AG09309 (cell line): ENCODE results near the gene LRP11.

Experiments used
- DNase-seq: peaks from one replicate; pipeline ENCODE4 v3.0.0-alpha.2; 2010; ENCODE audit warnings: low read depth
- H3K4me3 ChIP-seq: 2 replicates; pipeline ENCODE4 v1.5.1; 2011; ENCODE audit warnings: mild to moderate bottlenecking, low read depth, low read length, moderate library complexity; ENCODE audit not compliant: control insufficient read depth
- CTCF ChIP-seq: IDR thresholded peaks from 2 replicates; pipeline ENCODE4 v1.5.1; 2011; ENCODE audit warnings: mild to moderate bottlenecking, low read depth, low read length, inconsistent platforms; ENCODE audit not compliant: insufficient read depth, control insufficient read depth; ENCODE audit errors: missing control alignments

The LRP11 gene

GRCh38 chr6:149907317-149907716 lies 43.2 kb upstream of the LRP11 start:
- TF ChIP-seq CTCF: no peak
- DNase-seq: no peak
- H3K4me3 ChIP-seq: no peak overlapping the region

GRCh38 chr6:149906405-149906804 lies 42.2 kb upstream of the LRP11 start:
- TF ChIP-seq CTCF: no peak
- H3K4me3 ChIP-seq: no peak overlapping the region
- DNase-seq: no peak

DNA sequence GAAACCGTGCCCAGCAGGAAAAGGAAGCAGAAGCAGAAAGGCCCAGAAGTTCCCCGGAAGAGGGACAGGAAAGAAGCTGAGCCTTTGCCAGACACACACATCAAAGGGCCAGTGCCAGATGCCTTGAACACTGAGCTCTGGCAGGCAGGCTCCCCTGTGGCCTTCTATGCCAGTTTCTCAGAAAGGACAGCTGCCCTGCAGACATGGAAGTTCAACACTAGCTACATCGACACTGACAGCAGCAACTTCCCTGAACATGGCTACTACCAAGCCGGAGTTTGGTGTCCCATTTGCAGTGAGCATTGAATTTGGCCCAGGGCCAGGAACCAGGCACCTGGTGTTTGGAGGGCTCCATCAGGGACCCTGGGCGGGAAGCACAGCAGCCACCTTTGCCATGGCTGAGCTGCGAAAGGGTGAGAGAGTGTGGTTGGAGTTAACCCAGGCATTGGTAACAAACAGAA lies 41.8 kb upstream of the LRP11 start:
- DNase-seq: no peak
- TF ChIP-seq CTCF: no peak
- H3K4me3 ChIP-seq: no peak overlapping the region

DNA sequence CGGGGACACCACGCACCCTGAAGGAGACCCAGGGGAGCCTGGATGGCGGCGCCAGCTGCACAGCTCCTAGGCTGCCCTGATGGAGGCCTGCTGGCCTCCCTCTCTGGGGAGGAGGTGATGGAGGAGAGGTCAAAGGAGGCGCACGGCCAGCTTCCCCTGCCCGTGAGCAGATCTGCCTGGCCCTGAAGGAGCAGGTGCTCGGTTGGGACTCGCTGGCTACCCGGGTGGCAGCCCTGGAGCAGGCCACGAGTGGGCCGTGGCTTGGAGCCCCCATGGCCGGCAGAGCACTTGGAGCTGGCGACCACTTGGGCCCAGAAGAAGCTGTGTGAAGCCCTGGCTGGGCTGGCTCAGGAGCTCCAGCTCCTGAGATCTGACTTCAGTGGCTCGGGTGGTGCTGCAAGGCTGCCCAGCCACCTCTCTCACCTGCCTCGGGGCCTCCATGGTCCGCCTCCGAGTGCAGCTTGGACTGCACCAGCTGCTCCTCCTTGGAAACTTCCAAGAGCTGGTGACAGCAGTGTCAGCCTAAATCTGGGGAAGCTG lies 41.3 kb upstream of the LRP11 start:
- DNase-seq: no peak
- no peak overlapping the region for H3K4me3 ChIP-seq
- no peak for TF ChIP-seq CTCF

DNA sequence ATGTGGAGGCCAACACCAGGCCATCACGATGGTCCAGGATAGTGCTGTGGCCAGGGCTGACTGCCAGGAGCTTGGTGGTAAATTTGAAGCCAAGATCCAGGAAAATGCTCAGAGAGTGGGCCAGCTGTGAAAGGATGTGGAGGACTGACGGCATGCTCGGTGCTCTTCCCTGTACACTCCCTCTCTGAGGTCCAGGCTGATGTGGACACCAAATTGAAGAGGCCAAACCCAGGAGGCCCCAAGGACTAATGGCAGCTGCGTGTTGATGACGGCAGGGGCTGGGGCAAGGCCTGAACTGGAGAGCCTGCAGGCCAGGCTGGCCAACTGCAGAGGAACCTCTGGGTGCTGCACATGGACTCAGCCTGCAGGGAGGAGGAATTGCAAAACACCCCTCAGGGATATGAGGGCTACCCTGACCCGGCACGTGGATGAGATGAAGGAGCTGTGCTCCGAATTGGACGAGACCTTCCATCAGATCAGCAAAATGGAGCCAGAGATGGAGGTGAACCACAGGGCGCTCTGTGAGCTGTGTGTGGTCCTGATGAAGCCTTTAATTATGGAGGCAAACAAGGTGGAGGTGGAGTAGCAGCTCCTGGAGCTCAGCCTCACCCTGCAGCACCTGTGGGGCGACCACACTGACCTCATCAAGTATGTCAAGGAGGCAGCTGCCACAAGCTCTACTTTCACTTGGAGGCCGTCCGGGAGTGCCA lies 40.7 kb upstream of the LRP11 start:
- no peak for DNase-seq
- H3K4me3 ChIP-seq: no peak overlapping the region
- TF ChIP-seq CTCF: no peak

GRCh38 chr6:149903938-149904611 lies 39.9 kb upstream of the LRP11 start:
- no peak for TF ChIP-seq CTCF

More at GRCh38 chr6:149903938-149904611, 39.9 kb upstream of the LRP11 start:
- no peak for DNase-seq
- no peak overlapping the region for H3K4me3 ChIP-seq
